Activated naive CD4-positive, alpha-beta T cell treated with anti-CD3 and anti-CD28 coated beads, Interleukin-2, amount 50 U/mL, for 72 hours (primary cell): ENCODE results near the gene EXOC3. TPM values are rescaled to one million over a fixed set of nuclear protein-coding genes. Genes with fewer than 3 reads are reported as not detected.

Experiments
- ATAC-seq, 2 donors: fragments of 150-1000 bp; cut with Tn5 transposase; 2 replicates each; pipeline ENCODE4 v1.10.0; 2021; ENCODE audit warnings: mild to moderate bottlenecking in 2 of 2, moderate library complexity in 2 of 2
- DNase-seq, 2 donors: peaks; one replicate each; pipeline ENCODE4 v3.0.0; 2021 to 2022; ENCODE audit warnings: low spot score in 2 of 2
- H3K27ac Mint-ChIP-seq, 2 donors: one replicate each; pipeline ENCODE4 v1.8.0; 2022; ENCODE audit warnings: mild to moderate bottlenecking in 2 of 2, mixed read lengths in 2 of 2
- H3K36me3 Mint-ChIP-seq, 2 donors: one replicate each; pipeline ENCODE4 v1.8.0; 2022; ENCODE audit warnings: mixed read lengths in 2 of 2
- H3K9me3 Mint-ChIP-seq, 2 donors: one replicate each; pipeline ENCODE4 v1.8.0; 2022; ENCODE audit warnings: mixed read lengths in 2 of 2
- total RNA-seq, 2 donors: library from RNA; stranded (reverse); gene quantifications; one replicate each; pipeline ENCODE4 v1.2.3, GENCODE V29; 2022

The EXOC3 gene
- total RNA-seq, 2 donors from 2014 or later, result 83.8 to 101 TPM

DNA sequence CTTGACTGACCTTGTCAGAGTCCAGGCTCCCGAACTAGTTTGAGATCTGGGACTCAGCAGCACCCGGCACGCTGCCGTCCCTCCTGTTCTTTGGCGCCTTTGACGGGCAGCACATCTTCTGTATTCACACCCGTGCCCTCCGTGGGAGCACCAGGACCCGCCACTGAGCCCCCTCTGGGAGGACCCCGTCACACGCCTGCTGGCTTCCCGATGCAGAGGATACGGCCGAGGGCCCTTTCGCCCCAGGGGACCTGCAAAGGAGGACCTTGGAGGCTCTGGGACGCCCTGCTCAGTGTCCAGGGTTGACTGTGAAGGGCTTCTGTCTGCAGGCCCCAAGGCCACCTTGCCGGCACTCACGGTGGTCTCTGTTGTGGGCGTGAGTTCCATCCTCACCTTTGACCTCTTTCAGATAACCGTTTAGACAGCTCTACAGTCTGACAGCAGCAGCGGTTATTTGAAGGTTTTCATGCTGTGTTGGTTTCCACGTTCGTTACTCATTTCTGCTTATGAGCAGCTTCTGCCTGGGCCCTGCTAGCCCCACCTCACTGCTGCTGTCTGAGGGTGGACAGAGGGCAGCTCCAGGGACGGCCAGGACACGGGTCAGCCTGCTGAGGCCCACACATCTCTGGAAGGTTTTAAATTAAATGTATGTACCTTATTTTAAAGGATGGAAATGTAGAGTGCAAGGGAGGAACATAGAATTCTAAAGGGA is 12.6 kb upstream of the EXOC3 start:
- ATAC-seq (no peak), DNase-seq (peak in 1 of 2 donors; percentile 33)
- peak overlapping the region; percentile 68 to 71 for H3K27ac Mint-ChIP-seq
- peaks cover 7% of the 10 kb centered on the region in 2 donors for H3K9me3 Mint-ChIP-seq
- H3K36me3 Mint-ChIP-seq, result peaks cover 13 to 27% of the 10 kb centered on the region in 2 donors

DNA sequence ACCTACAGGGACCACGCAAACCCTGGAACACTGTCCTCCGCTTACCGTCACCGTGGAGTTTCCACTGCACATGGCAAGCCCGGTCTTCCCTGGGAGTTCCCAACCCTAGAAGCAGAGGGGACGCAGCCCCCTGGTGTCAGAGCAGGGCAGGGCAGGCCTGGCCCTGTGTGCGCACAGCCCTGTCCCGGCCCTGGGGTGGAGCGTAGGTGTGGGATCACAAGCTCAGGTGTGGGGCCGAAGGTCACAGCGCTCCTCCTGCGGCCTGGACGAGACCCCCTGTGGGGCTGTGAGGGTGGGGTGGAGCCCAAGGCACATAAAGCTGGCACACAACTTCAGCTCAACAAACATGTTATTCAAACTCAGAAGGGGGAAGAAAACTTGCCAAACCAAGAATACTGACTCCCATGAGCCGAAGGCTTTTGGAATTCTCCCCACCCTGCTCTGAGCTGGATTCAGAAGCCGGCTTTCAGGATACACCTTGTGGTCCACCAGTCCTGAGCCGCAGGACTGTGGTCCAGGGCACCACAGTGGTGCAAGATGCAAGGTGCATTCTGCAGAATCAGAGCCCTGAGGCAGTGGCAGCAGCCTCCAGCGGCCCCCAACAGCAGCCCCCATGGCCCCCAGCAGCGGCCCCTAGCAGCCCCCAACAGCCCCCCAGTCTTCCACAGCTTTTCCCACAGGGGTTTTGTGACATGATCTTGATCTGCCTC is 11.8 kb upstream of the EXOC3 start:
- DNase-seq (peak; percentile 59 to 68), ATAC-seq (peak; percentile 84 to 87)
- peaks cover 5% of the 10 kb centered on the region in 2 donors for H3K9me3 Mint-ChIP-seq
- H3K36me3 Mint-ChIP-seq, result peaks cover 13 to 22% of the 10 kb centered on the region in 2 donors
- peak overlapping the region in 1 of 2 donors; percentile 71 for H3K27ac Mint-ChIP-seq

DNA sequence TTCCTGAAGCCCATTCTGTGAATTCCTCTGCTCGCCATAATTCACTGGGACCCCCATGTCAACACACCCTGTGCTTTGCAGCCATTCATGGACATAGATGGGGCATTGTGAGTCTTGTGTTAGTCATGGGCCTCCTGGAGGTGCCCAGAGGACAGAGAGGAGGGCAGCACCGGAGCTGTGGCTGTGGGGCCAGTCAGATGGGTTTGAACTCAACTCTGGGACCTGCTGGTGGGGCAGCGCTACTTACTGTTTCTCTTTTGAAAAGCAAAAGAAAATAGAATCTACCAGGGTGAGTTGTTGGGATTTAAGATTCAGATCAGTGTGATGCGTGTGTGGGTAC is 11.3 kb upstream of the EXOC3 start:
- no peak for ATAC-seq
- Mint-ChIP-seq H3K9me3 (no peaks in the 10 kb centered on the region), H3K27ac (no peak overlapping the region), H3K36me3 (peaks cover 13 to 17% of the 10 kb centered on the region in 2 donors)
- peak in 1 of 2 donors; percentile 33 for DNase-seq

DNA sequence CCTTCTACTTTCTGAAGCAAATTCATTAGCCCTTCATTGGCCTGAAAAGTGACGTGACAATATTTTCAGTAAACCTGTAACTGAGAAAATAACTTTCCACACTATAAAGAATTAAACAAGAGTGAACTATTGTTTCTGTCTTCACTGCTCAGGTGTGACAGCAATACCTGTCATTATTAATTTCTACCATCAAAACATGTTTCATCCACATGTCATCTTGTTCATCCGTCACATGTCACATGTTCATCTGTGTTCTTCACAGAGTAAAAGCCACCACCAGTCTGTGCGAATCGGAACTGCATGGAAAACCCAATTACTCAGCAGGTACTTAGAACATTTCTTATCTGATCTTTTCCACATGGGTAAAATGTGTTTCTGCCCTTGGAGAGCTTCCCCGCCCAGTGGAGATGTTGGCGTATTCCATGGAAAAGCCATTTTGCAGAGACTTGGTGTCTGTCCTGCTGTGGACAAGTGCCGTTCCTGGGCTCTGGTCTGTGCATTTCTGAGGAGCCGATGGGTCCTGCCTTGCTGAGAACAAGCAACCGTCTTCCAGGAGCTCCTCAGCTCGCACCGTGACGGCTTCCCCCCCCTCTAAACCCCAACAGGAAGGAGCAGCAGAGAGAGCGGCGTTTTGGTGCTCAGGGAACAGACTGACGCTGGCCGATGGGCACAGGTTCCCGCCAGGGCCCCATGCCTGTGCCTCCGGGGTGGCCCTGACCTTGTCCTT is 10.6 kb upstream of the EXOC3 start:
- ATAC-seq (no peak), DNase-seq (peak in 1 of 2 donors; percentile 53)
- Mint-ChIP-seq H3K27ac (peak overlapping the region in 1 of 2 donors; percentile 65), H3K9me3 (no peaks in the 10 kb centered on the region), H3K36me3 (peaks cover 13 to 14% of the 10 kb centered on the region in 2 donors)

DNA sequence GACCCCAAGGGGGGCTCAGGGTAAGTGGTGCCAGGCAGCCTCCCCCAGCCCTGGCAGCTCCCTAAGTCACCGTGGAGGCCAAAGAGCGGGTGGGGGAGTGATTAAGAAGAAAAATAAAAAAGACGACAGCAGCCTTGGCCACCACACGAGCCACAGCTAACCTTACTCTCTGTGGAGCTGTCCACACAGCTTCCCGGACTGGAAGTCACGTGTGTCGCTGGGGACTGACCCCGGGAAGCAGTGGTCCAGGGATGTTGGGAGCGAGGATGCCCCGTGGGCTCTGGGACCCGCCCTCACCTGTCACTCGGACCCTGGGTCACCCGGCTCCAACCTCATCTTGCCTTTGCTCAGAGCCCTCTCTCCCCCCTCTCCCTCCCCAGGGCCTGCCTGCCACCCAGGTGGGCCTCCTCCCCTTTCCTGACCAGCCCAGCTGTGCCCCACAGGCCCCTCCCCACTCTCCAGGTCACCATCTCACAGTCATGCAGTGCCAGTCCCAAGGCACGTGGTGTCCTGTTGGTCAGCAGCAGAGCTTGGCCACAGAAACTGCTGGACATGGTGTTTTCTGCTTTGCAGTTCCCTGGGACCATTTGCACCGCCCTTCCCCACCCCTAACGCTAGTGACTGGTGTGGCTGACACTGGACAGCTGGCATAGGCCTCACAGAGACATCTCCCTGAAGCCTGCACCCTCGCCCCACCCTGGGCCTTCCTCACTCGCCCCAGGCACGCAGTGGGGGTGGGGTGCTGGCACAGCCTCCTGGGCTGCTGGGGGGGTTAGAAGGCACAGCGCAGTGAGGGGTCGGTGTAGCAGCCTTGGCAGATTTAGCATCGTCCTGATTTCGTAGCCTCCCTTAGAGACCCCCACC is 9.8 kb upstream of the EXOC3 start:
- H3K36me3 Mint-ChIP-seq, result peaks cover 7 to 8% of the 10 kb centered on the region in 2 donors

DNA sequence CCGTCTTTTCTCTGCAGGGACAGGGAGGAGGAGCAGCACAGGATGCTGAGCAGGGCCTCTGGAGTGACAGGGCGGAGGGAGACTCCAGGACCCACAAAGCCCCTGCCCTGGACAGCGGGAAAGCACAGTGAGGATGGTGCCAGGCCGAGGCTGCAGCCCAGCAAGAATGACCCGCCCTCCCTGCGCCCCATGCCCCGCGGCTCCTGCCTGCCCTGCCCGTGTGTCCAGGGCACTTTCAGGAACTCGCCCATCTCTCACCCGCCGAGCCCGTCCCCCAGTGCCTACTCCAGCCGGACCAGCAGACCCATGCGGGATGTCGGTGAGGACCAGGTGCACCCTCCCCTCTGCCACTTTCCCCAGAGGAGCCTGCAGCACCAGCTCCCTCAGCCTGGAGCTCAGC is 9.1 kb upstream of the EXOC3 start:
- Mint-ChIP-seq H3K9me3 (no peaks in the 10 kb centered on the region), H3K36me3 (peaks cover 6% of the 10 kb centered on the region in 2 donors), H3K27ac (no peak overlapping the region)
- ATAC-seq (no peak), DNase-seq (peak in 1 of 2 donors; percentile 50)

More for the DNA sequence above, 9.8 kb upstream of the EXOC3 start:
- no peaks in the 10 kb centered on the region for H3K9me3 Mint-ChIP-seq
- peak overlapping the region in 1 of 2 donors; percentile 65 for H3K27ac Mint-ChIP-seq
- ATAC-seq (no peak), DNase-seq (peak in 1 of 2 donors; percentile 51)

DNA sequence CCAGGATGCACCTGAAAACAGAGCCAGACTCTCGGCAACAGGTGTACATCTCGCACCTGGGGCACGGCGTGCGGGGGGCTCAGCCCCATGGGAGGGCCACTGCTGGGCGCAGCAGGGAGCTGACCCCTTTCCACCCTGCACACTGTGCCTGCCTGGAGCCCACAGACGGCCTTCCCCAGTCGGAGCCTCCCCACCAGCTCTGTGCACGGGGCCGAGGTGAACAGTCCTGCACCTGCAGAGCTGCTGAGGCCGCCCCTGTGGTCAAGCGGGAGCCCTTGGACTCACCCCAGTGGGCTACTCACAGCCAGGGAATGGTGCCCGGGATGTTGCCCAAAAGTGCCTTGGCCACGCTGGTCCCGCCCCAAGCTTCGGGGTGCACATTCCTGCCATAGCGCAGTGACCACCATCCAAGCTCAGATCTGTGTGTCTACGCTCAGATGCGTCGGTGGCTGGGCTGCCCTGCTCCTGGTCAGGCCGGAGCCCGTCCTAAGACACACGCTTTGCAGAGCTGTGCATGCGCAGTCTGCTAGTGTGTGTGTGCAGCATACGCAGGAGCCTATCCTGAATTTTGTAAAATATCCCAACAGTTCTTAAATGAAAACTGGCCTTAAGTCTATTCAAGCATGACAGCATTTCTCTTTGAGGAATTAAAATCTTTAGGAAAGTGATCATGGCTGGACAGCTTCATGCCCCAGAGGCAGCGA is 8.4 kb upstream of the EXOC3 start:
- ATAC-seq (no peak), DNase-seq (peak in 1 of 2 donors; percentile 48)
- no peak overlapping the region for H3K27ac Mint-ChIP-seq
- peaks cover 6% of the 10 kb centered on the region in 2 donors for H3K36me3 Mint-ChIP-seq
- H3K9me3 Mint-ChIP-seq, result no peaks in the 10 kb centered on the region

DNA sequence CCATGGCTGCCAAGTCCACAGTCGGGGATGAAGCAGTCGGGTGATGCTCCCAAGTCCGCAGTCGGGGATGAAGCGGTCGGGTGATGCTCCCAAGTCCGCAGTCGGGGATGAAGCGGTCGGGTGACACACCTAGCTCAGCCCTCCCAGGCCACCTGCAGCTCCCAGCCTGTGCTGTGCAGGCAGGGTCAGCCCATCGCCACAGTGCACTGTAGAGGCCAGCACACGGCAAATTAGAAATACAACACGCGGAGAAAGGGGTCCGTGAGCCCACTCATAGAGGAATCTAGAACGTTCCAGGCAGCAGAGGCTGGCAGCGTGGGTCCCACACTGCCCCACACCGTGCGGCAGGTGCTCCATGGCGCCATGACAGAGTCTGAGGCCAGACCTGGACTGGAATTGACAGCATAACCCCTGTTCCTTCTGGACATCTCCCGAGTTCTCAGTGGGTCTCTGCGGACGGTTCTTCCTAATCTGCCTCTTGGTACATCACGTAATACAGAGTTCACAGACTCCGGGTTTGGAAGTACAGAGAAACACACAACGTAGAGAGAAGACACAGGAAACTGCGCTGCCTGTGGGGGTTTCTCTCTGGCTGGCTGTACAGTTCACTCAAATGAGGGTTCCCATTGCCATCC is 7.7 kb upstream of the EXOC3 start:
- H3K9me3 Mint-ChIP-seq, result no peaks in the 10 kb centered on the region
- H3K36me3 Mint-ChIP-seq, result peaks cover 0 to under 1% of the 10 kb centered on the region in 2 donors
- peak overlapping the region in 1 of 2 donors; percentile 16 for H3K27ac Mint-ChIP-seq
- no peak for ATAC-seq
- peak in 1 of 2 donors; percentile 53 for DNase-seq

DNA sequence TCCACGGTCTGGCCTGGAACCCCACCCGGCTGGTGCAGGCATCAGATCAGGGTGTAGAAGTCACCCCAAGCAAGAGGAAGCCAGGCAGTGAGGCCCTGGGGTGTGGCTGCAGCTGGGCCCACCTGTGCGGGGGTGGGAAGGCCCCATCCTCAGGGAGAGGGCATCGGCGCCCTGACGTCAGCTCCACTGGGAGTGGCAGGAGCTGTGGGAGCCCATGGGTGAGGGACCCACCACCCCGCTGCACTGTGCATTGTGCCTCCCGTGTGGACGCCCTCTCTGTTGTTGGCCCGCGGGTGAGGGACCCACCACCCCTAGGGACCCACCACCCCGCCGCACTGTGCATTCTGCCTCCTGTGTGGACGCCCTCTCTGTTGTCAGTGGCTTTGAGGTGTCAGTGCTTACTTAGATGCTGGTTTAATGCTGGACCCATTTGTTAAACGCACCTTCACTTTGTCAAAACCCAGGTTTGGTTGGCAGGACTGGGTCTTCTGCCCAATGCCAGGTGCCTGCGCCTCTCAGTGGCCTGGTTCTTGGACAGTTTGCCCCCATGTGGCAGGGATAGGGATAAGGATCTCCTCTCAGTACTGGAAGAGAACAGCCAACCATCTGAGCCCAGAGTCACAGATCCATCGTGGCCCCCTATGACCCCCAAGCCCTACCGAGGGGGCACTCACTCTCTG is 6.9 kb upstream of the EXOC3 start:
- DNase-seq, result peak in 1 of 2 donors; percentile 52
- Mint-ChIP-seq H3K9me3 (no peaks in the 10 kb centered on the region), H3K36me3 (no peaks in the 10 kb centered on the region), H3K27ac (peak overlapping the region; percentile 16 to 55)
- ATAC-seq, result peak; percentile 27 to 39

DNA sequence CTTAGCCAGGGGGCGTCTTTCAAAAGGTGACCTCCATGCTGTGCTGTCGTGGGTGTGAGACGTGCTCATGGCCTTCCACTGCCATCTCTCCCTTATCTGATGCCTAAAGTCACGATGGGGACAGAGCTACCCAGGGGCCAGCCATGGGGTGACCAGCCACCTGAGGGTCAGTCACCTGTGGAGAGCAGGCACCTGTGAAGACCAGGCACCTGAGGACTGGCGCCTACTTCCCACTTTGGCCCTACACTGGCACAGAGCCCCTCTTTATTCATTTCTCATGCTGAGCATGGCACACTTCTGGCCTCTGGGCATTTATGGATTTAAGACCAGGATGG is 6.4 kb upstream of the EXOC3 start:
- no peak for ATAC-seq
- H3K9me3 Mint-ChIP-seq, result no peaks in the 10 kb centered on the region
- no peak for DNase-seq

DNA sequence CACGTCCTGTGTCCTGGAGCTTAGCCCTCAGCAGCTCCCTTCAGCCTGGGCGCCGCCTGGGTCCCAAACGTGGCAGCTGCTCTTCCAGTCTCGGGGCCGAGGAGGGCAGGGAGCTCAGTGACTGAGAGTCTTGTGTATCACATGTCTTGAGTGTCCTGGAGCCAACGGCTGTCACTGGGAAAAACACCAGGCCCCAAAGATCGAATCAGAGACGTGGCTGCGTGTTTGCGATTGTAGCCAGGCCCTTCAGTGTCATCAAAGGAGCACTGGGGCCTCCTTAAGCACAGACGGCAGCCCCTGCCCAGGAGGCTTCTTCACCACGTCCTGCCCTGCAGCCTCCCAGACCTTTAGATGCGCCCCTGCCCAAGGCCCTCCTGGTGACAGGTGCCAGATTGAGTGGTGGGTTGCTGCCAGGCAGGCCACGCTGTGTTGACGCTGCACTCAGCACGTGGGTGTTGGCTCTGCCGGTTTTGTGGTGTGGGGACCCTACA is 5.7 kb upstream of the EXOC3 start:
- Mint-ChIP-seq H3K27ac (no peak overlapping the region), H3K36me3 (peaks cover under 1 to 3% of the 10 kb centered on the region in 2 donors), H3K9me3 (no peaks in the 10 kb centered on the region)
- DNase-seq, result peak in 1 of 2 donors; percentile 33
- no peak for ATAC-seq

More for the DNA sequence above, 6.4 kb upstream of the EXOC3 start:
- no peak overlapping the region for H3K27ac Mint-ChIP-seq
- no peaks in the 10 kb centered on the region for H3K36me3 Mint-ChIP-seq

DNA sequence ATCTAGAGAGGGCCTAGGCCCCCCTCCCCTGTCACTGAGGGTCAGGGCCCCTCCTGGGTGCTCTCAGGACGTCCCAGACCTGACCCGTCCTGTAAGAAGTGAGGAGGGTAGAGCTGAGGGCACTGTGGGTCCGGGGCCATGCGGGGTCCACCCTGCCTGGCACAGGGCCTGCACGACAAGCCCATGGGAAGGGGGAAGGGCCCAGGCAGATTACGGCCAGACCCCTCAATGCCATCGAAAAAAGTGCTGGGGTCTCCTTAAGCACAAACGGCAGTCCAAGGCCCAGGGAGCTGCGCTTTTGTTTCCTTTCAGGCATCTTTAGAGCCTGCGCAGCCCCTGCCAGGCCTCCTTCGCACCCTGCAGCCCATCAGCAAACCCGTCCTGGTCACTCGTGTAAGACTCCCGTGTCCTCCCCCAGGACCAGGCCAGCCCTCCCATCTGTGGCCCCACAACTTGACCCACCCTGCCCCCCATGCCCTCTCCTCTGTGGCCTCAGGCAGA is 4.4 kb upstream of the EXOC3 start:
- DNase-seq (peak in 1 of 2 donors; percentile 51), ATAC-seq (no peak)
- H3K36me3 Mint-ChIP-seq, result peaks cover 4 to 7% of the 10 kb centered on the region in 2 donors
- no peaks in the 10 kb centered on the region for H3K9me3 Mint-ChIP-seq
- H3K27ac Mint-ChIP-seq, result no peak overlapping the region

DNA sequence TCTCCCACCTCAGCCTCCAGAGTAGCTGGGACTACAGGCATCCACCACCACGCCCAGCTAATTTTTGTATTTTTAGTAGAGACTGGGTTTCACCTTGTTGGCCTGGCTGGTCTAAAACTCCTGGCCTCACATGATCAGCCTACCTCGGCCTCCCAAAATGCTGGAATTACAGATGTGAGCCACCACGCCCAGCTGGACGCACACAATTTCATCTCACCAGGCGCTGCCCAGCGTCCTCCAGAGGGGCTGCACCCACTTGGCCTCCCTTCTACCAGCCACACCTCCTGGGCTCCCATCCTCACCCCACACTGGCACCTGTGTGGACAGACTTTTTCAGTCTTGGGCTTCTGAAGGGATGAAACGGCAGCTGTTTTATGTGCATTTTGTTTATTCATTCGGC is 3.8 kb upstream of the EXOC3 start:
- Mint-ChIP-seq H3K27ac (no peak overlapping the region), H3K36me3 (peaks cover 4 to 9% of the 10 kb centered on the region in 2 donors), H3K9me3 (no peaks in the 10 kb centered on the region)
- DNase-seq, result peak in 1 of 2 donors; percentile 37
- no peak for ATAC-seq

DNA sequence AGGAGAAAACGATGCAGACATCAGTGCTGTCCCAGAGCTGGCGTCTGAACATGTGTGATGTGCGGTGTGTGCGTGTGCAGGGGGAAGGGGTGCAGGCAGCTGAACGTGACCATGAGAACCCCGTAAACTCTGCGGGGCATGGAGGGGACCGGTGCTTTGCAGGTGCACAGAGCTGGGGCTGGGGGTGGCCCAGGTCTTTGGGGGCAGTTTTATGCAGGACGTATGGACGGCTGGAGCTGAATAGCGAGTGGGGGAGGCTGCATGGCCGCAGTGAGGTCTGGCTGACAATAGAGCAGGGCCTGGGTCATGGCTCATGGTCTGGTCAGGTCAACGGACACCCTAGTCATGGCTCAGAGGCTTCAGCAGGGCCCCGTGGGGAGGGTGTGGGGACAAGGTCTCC is 3.3 kb upstream of the EXOC3 start:
- ATAC-seq (no peak), DNase-seq (no peak)
- no peaks in the 10 kb centered on the region for H3K9me3 Mint-ChIP-seq
- peak overlapping the region in 1 of 2 donors; percentile 44 for H3K27ac Mint-ChIP-seq
- H3K36me3 Mint-ChIP-seq, result peaks cover 4 to 11% of the 10 kb centered on the region in 2 donors
